GM23338 (cell line): Measurements from ENCODE around the gene UBE2QL1. TPM values are rescaled to one million over a fixed set of nuclear protein-coding genes. Genes with fewer than 3 reads are reported as not detected.

Experiments
- ATAC-seq: fragments of 200-7000 bp; cut with Tn5 transposase; 3 replicates; pipeline ENCODE4 v1.9.1; 2020
- DNase-seq: peaks from one replicate; pipeline ENCODE4 v3.0.0-alpha.2; 2015; ENCODE audit warnings: low spot score
- H2AFZ ChIP-seq: fragments of 200-600 bp; sonication (generic); 2 replicates; pipeline ENCODE4 v1.8.0; 2016; ENCODE audit warnings: antibody characterized with exemption, mild to moderate bottlenecking, moderate library complexity
- H3F3A ChIP-seq: fragments of 200-600 bp; sonication (generic); replicated peaks from 2 replicates; pipeline ENCODE4 v1.8.0; 2017; ENCODE audit warnings: antibody characterized with exemption, mixed run types, low read depth
- H3K27ac ChIP-seq: fragments of 200-600 bp; sonication (generic); 2 replicates; pipeline ENCODE4 v1.6.1; 2016; ENCODE audit warnings: low read depth
- H3K27me3 ChIP-seq: fragments of 200-600 bp; sonication (generic); 2 replicates; pipeline ENCODE4 v1.8.0; 2016; ENCODE audit warnings: mild to moderate bottlenecking, mixed run types, moderate library complexity; ENCODE audit not compliant: insufficient read depth
- H3K36me3 ChIP-seq: fragments of 200-600 bp; sonication (generic); 2 replicates; pipeline ENCODE4 v1.8.0; 2016; ENCODE audit warnings: mild to moderate bottlenecking; ENCODE audit not compliant: insufficient read depth
- H3K4me1 ChIP-seq: fragments of 200-600 bp; sonication (generic); 2 replicates; pipeline ENCODE4 v1.8.0; 2016; ENCODE audit warnings: mild to moderate bottlenecking, moderate library complexity; ENCODE audit not compliant: insufficient read depth
- H3K4me2 ChIP-seq: fragments of 200-600 bp; sonication (generic); 2 replicates; pipeline ENCODE4 v1.7.1; 2017; ENCODE audit warnings: mixed run types
- H3K4me3 ChIP-seq: fragments of 200-600 bp; sonication (generic); 2 replicates; pipeline ENCODE4 v1.6.1; 2016; ENCODE audit warnings: mixed run types
- H3K79me2 ChIP-seq: fragments of 200-600 bp; sonication (generic); replicated peaks from 2 replicates; pipeline ENCODE4 v1.8.0; 2017; ENCODE audit warnings: mild to moderate bottlenecking; ENCODE audit not compliant: insufficient read depth
- H3K9me2 ChIP-seq: fragments of 200-600 bp; sonication (generic); 2 replicates; pipeline ENCODE4 v1.8.0; 2017; ENCODE audit not compliant: insufficient read depth
- H4K20me1 ChIP-seq: fragments of 200-600 bp; sonication (generic); replicated peaks from 2 replicates; pipeline ENCODE4 v1.8.0; 2017; ENCODE audit warnings: mild to moderate bottlenecking; ENCODE audit not compliant: insufficient read depth
- H3K27ac Mint-ChIP-seq: 2 replicates; pipeline ENCODE4 v1.8.0; 2020; ENCODE audit warnings: inconsistent platforms, mild to moderate bottlenecking, moderate library complexity, mixed read lengths
- H3K27me3 Mint-ChIP-seq: 3 replicates; pipeline ENCODE4 v1.8.0; 2022; ENCODE audit warnings: low read depth, mild to moderate bottlenecking, moderate library complexity, mixed read lengths, inconsistent platforms; ENCODE audit not compliant: insufficient read depth, poor library complexity
- H3K36me3 Mint-ChIP-seq: 3 replicates; pipeline ENCODE4 v1.8.0; 2021; ENCODE audit warnings: low read depth, mild to moderate bottlenecking, inconsistent platforms, moderate library complexity, mixed read lengths
- H3K4me1 Mint-ChIP-seq: 3 replicates; pipeline ENCODE4 v1.8.0; 2020; ENCODE audit warnings: mild to moderate bottlenecking, inconsistent platforms, mixed read lengths
- H3K4me3 Mint-ChIP-seq: 3 replicates; pipeline ENCODE4 v1.8.0; 2021; ENCODE audit warnings: moderate library complexity, mild to moderate bottlenecking, inconsistent platforms, mixed read lengths
- H3K9me3 Mint-ChIP-seq: 3 replicates; pipeline ENCODE4 v1.8.0; 2020; ENCODE audit warnings: moderate library complexity, mild to moderate bottlenecking, inconsistent platforms, mixed read lengths
- EZH2 ChIP-seq: fragments of 200-600 bp; sonication (generic); IDR thresholded peaks from one replicate; pipeline ENCODE4 v1.8.0; 2017; ENCODE audit warnings: antibody characterized with exemption, mild to moderate bottlenecking, low read depth; ENCODE audit not compliant: unreplicated experiment
- JUNB ChIP-seq: IDR thresholded peaks from one replicate; pipeline ENCODE4 v1.6.1; 2016; ENCODE audit warnings: antibody characterized with exemption; ENCODE audit not compliant: unreplicated experiment
- NANOG ChIP-seq: IDR thresholded peaks from 2 replicates; pipeline ENCODE4 v1.6.1; 2016; ENCODE audit warnings: antibody characterized with exemption, borderline replicate concordance
- REST ChIP-seq: IDR thresholded peaks from one replicate; pipeline ENCODE4 v1.6.1; 2018; ENCODE audit warnings: antibody characterized with exemption; ENCODE audit not compliant: unreplicated experiment
- STAT1 ChIP-seq: IDR thresholded peaks from one replicate; pipeline ENCODE4 v1.6.1; 2016; ENCODE audit warnings: antibody characterized with exemption; ENCODE audit not compliant: unreplicated experiment
- ZNF331 ChIP-seq: fragments of 250-450 bp; sonication (Bioruptor Pico); IDR thresholded peaks from 2 replicates; pipeline ENCODE4 v1.5.0; 2020; ENCODE audit warnings: low read depth, mild to moderate bottlenecking, moderate library complexity
- ZNF462 ChIP-seq: fragments of 250-450 bp; sonication (Bioruptor Pico); IDR thresholded peaks from 2 replicates; pipeline ENCODE4 v1.5.0; 2020; ENCODE audit warnings: mild to moderate bottlenecking, moderate library complexity
- polyA plus RNA-seq: library from polyadenylated mRNA; unstranded; fragments of >200 nt; fragmentation: Nextera tagmentation; extraction: Ambion mirVana; gene quantifications from 2 replicates; pipeline ENCODE4 v1.2.1, GENCODE V29; 2016
- total RNA-seq: library from RNA; depleted of rRNA; stranded (reverse); fragments of >200 nt; shearing (Covaris generic); gene quantifications from 2 replicates; pipeline ENCODE4 v1.2.3, GENCODE V29; 2014

Gene UBE2QL1
- total and polyA plus RNA-seq, 2 experiments from 2014 or later = 0.40 to 0.83 TPM

GRCh38 chr5:6510132-6510531, 61.5 kb downstream of the UBE2QL1 start:
- TF ChIP-seq REST = no peak
- no peak for TF ChIP-seq ZNF331
- TF ChIP-seq STAT1 = no peak
- no peak for TF ChIP-seq JUNB
- Mint-ChIP-seq H3K4me1 (no peaks in the 10 kb centered on the region; the same call in 2 of the 3 replicates), H3K27ac (no peak overlapping the region), H3K4me3 (no peak overlapping the region), H3K27me3 (peaks cover 4% of the 10 kb centered on the region), H3K36me3 (no peaks in the 10 kb centered on the region), H3K9me3 (no peaks in the 10 kb centered on the region; the same call in 2 of the 3 replicates)
- no peak overlapping the region for H3K4me3 ChIP-seq
- no peak overlapping the region for H3K27ac ChIP-seq
- H3K36me3 ChIP-seq = no peaks in the 10 kb centered on the region
- H3K79me2 ChIP-seq = no peaks in the 10 kb centered on the region
- H3K27me3 ChIP-seq = no peaks in the 10 kb centered on the region
- H2AFZ ChIP-seq = no peak overlapping the region
- no peaks in the 10 kb centered on the region for H3K4me1 ChIP-seq
- no peaks in the 10 kb centered on the region for H4K20me1 ChIP-seq
- no peaks in the 10 kb centered on the region for H3F3A ChIP-seq
- DNase-seq (no peak), ATAC-seq (no peak)
- no peak overlapping the region for H3K4me2 ChIP-seq
- H3K9me2 ChIP-seq = no peaks in the 10 kb centered on the region; the same call in 1 of the 2 replicates

- H3K4me3 ChIP-seq = no peak overlapping the region
- no peak overlapping the region for H3K27ac ChIP-seq
- H3K27me3 Mint-ChIP-seq = peaks cover 4% of the 10 kb centered on the region
- TF ChIP-seq NANOG (no peak), ZNF462 (CRISPR knock-in tag) (no peak), ZNF331 (no peak), REST (no peak), EZH2 (no peak)
Observed at GRCh38 chr5:6510973-6511372, 62.3 kb downstream of the UBE2QL1 start.

More at GRCh38 chr5:6510973-6511372, 62.3 kb downstream of the UBE2QL1 start:
- Mint-ChIP-seq H3K4me1 (no peaks in the 10 kb centered on the region; the same call in 2 of the 3 replicates), H3K36me3 (no peaks in the 10 kb centered on the region), H3K9me3 (no peaks in the 10 kb centered on the region; the same call in 2 of the 3 replicates), H3K4me3 (no peak overlapping the region), H3K27ac (no peak overlapping the region)
- H3K4me2 ChIP-seq = no peak overlapping the region
- H2AFZ ChIP-seq = no peak overlapping the region
- no peaks in the 10 kb centered on the region for H3F3A ChIP-seq
- H4K20me1 ChIP-seq = no peaks in the 10 kb centered on the region
- H3K79me2 ChIP-seq = no peaks in the 10 kb centered on the region
- DNase-seq (no peak), ATAC-seq (no peak)
- H3K36me3 ChIP-seq = no peaks in the 10 kb centered on the region
- H3K27me3 ChIP-seq = no peaks in the 10 kb centered on the region
- no peaks in the 10 kb centered on the region for H3K9me2 ChIP-seq
- H3K4me1 ChIP-seq = no peaks in the 10 kb centered on the region
